Peyer's patch (tissue), 4 donors: ENCODE results near the gene RGL1.

Experiments used
- CTCF ChIP-seq, 6 experiments: fragments of 450-650 bp in 4 of 6; fragments of 200-600 bp in 2 of 6; sonication (generic) in 1 of 6; IDR thresholded peaks; one replicate each; pipeline ENCODE4 v1.5.1; 2017 to 2019; ENCODE audit warnings: antibody characterized with exemption in 6 of 6, mild to moderate bottlenecking in 3 of 6, moderate library complexity in 1 of 6
- POLR2A ChIP-seq, 2 donors: fragments of 450-650 bp; IDR thresholded peaks; one replicate each; pipeline ENCODE4 v1.5.1; 2017; ENCODE audit warnings: antibody characterized with exemption in 2 of 2, mild to moderate bottlenecking in 2 of 2, moderate library complexity in 2 of 2

- TF ChIP-seq CTCF (IDR thresholded peaks at IDR 0.05) = no peak
- TF ChIP-seq POLR2A (IDR thresholded peaks at IDR 0.05) = no peak
Measured at GRCh38 chr1:183887826-183888819, 83.2 kb downstream of the RGL1 start.
